Mucosa of descending colon (tissue), 3 donors: ENCODE data around the gene PSKH1. TPM values are rescaled to one million over a fixed set of nuclear protein-coding genes. Genes with fewer than 3 reads are reported as not detected.

Experiments used
- ATAC-seq: fragments of 200-7000 bp; cut with Tn5 transposase; one replicate; pipeline ENCODE4 v1.9.1; 2020; ENCODE audit warnings: mild to moderate bottlenecking, moderate library complexity
- DNase-seq, 3 donors: peaks; one replicate each; pipeline ENCODE4 v3.0.0-alpha.2; 2020
- H3K36me3 ChIP-seq: fragments of 200-600 bp; one replicate; pipeline ENCODE4 v1.8.0; 2021; ENCODE audit warnings: low read depth, mild to moderate bottlenecking
- H3K4me1 ChIP-seq: fragments of 200-600 bp; one replicate; pipeline ENCODE4 v1.8.0; 2021; ENCODE audit warnings: low read depth, mild to moderate bottlenecking
- H3K4me3 ChIP-seq: fragments of 200-600 bp; one replicate; pipeline ENCODE4 v1.8.0; 2021; ENCODE audit warnings: mild to moderate bottlenecking
- H3K9me3 ChIP-seq: fragments of 200-600 bp; one replicate; pipeline ENCODE4 v1.8.0; 2021; ENCODE audit warnings: mild to moderate bottlenecking
- intact Hi-C, 2 donors: fragments of 100-400 bp; cut with DNase I in 1 of 2; cut with micrococcal nuclease in 1 of 2; formaldehyde crosslinking; loops; one replicate each; pipeline versions ENCODE4 v1.11.0 to v1.11.1; 2022; cut with DNase I, micrococcal nuclease
- total RNA-seq, 3 donors: library from RNA; stranded (reverse); fragmentation: NEBNext Ultra II Directional in 2 of 3; extraction: Animal tissue kit (Norgen Biotek cat#: 25700) in 2 of 3; gene quantifications; one replicate each; pipeline versions ENCODE4 v1.2.1 to v1.2.4, GENCODE V29; 2021 to 2023
- TF ChIP-seq, protein P1 (sequence below): fragments of 200-600 bp; IDR thresholded peaks from one replicate; pipeline ENCODE4 v1.8.0; 2022; ENCODE audit warnings: antibody characterized with exemption, mild to moderate bottlenecking
- donor health status: DM: no; HTN: no; CAD: no; lungs with moderate emphysema.
- donor health status: DM: no; HTN: no; CAD: no.
- donor health status: DM: no; HTN: yes; CAD: no.

The PSKH1 gene
- total RNA-seq, 3 donors from 2014 or later: 33.8 to 43.3 (median 38.1) TPM

GRCh38 chr16:67856927-67857546 is 36.0 kb upstream of the PSKH1 start:
- Histone ChIP-seq H3K9me3 (no peaks in the 10 kb centered on the region), H3K4me1 (peaks cover 24% of the 10 kb centered on the region), H3K4me3 (no peak overlapping the region), H3K36me3 (no peaks in the 10 kb centered on the region)
- DNase-seq (no peak), ATAC-seq (peak; percentile 5)
- intact Hi-C loops: no loop called here
- TF ChIP-seq, protein P1, sequence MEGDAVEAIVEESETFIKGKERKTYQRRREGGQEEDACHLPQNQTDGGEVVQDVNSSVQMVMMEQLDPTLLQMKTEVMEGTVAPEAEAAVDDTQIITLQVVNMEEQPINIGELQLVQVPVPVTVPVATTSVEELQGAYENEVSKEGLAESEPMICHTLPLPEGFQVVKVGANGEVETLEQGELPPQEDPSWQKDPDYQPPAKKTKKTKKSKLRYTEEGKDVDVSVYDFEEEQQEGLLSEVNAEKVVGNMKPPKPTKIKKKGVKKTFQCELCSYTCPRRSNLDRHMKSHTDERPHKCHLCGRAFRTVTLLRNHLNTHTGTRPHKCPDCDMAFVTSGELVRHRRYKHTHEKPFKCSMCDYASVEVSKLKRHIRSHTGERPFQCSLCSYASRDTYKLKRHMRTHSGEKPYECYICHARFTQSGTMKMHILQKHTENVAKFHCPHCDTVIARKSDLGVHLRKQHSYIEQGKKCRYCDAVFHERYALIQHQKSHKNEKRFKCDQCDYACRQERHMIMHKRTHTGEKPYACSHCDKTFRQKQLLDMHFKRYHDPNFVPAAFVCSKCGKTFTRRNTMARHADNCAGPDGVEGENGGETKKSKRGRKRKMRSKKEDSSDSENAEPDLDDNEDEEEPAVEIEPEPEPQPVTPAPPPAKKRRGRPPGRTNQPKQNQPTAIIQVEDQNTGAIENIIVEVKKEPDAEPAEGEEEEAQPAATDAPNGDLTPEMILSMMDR: no peak

DNA sequence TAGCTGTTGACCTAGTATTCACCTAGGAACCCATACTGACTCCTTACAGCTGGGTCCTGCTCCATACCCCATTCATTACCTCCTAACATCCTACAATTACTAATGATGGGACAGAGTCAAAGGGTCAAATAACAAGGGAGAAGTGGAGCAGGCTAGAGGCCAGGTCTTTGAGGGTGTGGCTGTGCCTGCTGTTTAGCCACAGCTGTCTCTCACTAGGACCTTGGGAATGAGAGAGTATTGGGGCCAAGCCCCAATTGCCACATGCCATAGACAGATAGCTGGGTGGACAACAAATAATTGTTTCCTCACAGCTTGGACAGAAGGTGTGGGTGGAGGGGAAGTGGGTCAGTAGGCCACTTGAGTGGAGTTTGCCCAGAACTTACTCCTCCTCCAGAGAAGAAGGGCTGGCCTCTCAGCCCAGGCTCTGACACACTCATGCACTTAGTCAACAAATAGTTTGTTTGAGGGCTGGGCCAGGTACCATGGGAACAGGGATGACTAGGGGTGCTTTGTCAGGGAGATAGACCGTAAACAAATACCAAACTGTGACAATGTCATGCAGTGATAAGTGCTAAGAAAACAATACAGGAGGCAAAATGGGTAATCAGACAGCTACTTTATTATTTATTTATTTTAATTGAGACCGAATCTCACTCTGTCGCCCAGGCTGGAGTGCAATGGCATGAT is 35.4 kb upstream of the PSKH1 start:
- ATAC-seq: peak; percentile 91
- Histone ChIP-seq H3K9me3 (no peaks in the 10 kb centered on the region), H3K36me3 (no peaks in the 10 kb centered on the region), H3K4me3 (no peak overlapping the region), H3K4me1 (peaks cover 24% of the 10 kb centered on the region)
- DNase-seq: peak; percentile 54 to 69 (median 60)
- TF ChIP-seq, protein P1: no peak
- intact Hi-C loops: no loop called here

DNA sequence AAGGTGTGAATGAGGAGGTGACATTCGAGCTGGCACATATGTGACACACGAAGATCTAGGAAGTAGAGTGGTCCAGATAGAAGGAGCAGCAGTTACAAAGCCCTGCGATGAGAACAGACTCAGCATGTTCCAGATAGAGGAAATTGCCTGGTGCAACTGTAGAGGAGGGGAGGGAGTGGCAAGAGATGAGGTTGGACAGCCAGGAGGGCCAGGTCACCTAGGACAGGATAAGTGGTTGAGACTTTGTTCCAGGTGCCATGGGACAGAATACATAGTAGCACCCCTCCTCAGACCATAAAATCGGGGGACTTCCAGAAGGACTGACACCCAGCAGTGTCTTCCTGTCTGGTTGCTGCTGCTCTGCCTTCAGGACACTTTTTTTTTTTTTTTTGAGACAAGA is 34.6 kb upstream of the PSKH1 start:
- ATAC-seq (peak; percentile 66), DNase-seq (no peak)
- Histone ChIP-seq H3K36me3 (no peaks in the 10 kb centered on the region), H3K9me3 (no peaks in the 10 kb centered on the region), H3K4me1 (peaks cover 24% of the 10 kb centered on the region), H3K4me3 (no peak overlapping the region)
- intact Hi-C loops: no loop called here
- TF ChIP-seq, protein P1: no peak

GRCh38 chr16:67860589-67861398 is 32.3 kb upstream of the PSKH1 start:
- TF ChIP-seq, protein P1: no peak

DNA sequence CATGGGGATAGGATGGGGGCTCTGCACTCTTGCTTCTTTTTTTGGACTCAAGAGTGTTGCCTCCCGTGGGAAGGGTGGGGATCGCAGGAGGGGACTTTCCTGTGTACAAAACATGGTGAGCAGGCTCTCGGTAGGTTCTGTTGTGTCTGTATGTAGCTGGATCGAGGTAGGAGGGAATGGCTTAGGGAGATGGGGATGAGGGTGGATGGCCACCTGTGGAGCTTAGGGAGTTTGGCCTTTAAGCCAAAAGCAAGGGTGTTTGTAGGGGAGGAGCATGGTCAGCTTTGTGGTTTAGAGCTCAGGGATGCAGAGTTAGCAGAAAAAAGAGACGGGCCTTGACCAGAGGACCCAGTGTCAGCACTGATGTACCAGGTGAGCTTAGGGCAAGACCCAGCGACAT is 31.2 kb upstream of the PSKH1 start:
- TF ChIP-seq, protein P1: no peak
- no peak for DNase-seq
- H3K36me3 ChIP-seq: no peaks in the 10 kb centered on the region

More at GRCh38 chr16:67860589-67861398, 32.3 kb upstream of the PSKH1 start:
- no peak for ATAC-seq
- H3K9me3 ChIP-seq: no peaks in the 10 kb centered on the region
- no peaks in the 10 kb centered on the region for H3K36me3 ChIP-seq
- intact Hi-C loops: no loop called here
- peaks cover 24% of the 10 kb centered on the region for H3K4me1 ChIP-seq
- no peak for DNase-seq
- no peak overlapping the region for H3K4me3 ChIP-seq

More for the DNA sequence above, 31.2 kb upstream of the PSKH1 start:
- ATAC-seq: no peak
- Histone ChIP-seq H3K4me3 (no peak overlapping the region), H3K9me3 (no peaks in the 10 kb centered on the region), H3K4me1 (peaks cover 19% of the 10 kb centered on the region)
- intact Hi-C loops: no loop called here
